ENCODE data around the gene FOXN1.

- no peak for TF ChIP-seq POLR2A (IDR thresholded peaks at IDR 0.05)
- no peak for TF ChIP-seq CTCF (IDR thresholded peaks at IDR 0.05)
- TF ChIP-seq EP300 (IDR thresholded peaks at IDR 0.05) = no peak
Measured at GRCh38 chr17:28572259-28573039, 66.3 kb downstream of the FOXN1 start.
